ENCODE results near the gene MESP2.

Gene MESP2

GRCh38 chr15:89755701-89756100 lies 20.4 kb upstream of the MESP2 start:
- DNase-seq (ENCODE audit: low read depth): no peak

DNA sequence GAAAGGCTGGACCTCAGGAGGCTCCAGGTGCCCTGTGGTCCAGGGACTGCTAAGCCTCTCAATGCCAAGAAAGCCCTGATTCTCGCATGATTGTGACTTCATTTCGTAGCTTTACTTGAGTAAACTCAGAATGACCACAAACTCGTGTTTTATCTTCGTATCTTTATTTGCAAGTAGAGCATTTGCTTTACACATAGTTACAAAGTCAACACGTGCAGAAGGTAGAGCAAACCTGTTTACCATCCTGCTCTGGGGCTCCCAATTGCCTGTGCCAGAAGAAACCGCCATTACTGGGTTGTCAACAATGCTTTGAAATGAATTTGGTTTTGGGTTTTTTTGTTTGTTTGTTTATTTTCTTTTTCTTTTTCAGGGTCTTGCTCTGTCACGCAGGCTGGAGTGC lies 19.2 kb upstream of the MESP2 start:
- no peak for DNase-seq (ENCODE audit: low read depth)

- no peak for DNase-seq (ENCODE audit: low read depth)
These were observed 17.8 kb upstream of the MESP2 start for GRCh38 chr15:89758283-89758682.

GRCh38 chr15:89758981-89759380 lies 17.2 kb upstream of the MESP2 start:
- no peak for DNase-seq (ENCODE audit: low read depth)

GRCh38 chr15:89759835-89760234 lies 16.3 kb upstream of the MESP2 start:
- DNase-seq (ENCODE audit: low read depth): no peak

DNA sequence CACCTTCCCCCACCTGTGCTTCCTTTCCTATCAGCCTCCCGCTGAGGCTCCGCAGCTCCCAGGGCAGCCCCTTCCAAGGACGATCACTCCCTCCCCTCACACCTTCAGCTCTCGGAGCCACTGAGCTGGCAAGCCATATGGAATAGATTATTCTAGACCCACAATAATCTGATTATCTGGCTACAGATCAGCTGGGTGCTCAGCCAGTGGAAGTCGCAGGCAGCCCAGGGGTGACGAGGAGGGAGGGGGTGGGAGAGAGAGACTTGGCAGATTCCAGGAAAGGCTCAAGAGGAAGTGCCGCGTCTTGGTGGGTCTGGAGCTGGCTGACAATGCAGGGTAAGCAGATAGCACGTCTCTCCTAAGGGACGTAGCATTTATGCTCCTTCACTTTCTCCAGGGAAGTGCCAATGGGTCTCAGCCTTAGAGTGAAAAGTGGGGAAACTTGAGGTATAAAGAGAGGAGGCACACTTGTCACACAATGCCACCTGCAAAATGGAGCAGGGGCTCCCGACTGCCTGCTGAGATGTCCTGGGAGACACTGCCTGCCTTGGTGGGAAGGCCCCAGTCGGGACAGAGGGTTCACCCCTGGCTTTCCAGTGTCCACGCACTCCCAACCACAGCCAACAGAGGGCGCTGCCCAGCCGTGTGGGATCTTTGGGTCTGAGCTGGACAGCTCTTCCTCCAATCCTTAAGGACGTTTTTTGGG lies 15.7 kb upstream of the MESP2 start:
- peak; percentile 78 for DNase-seq (ENCODE audit: low read depth)

GRCh38 chr15:89761009-89761831 lies 14.9 kb upstream of the MESP2 start:
- no peak for DNase-seq (ENCODE audit: low read depth)

GRCh38 chr15:89761929-89762328 lies 14.2 kb upstream of the MESP2 start:
- no peak for DNase-seq (ENCODE audit: low read depth)

- DNase-seq (ENCODE audit: low read depth): no peak
These were observed 10.4 kb upstream of the MESP2 start for GRCh38 chr15:89765694-89766093.

DNA sequence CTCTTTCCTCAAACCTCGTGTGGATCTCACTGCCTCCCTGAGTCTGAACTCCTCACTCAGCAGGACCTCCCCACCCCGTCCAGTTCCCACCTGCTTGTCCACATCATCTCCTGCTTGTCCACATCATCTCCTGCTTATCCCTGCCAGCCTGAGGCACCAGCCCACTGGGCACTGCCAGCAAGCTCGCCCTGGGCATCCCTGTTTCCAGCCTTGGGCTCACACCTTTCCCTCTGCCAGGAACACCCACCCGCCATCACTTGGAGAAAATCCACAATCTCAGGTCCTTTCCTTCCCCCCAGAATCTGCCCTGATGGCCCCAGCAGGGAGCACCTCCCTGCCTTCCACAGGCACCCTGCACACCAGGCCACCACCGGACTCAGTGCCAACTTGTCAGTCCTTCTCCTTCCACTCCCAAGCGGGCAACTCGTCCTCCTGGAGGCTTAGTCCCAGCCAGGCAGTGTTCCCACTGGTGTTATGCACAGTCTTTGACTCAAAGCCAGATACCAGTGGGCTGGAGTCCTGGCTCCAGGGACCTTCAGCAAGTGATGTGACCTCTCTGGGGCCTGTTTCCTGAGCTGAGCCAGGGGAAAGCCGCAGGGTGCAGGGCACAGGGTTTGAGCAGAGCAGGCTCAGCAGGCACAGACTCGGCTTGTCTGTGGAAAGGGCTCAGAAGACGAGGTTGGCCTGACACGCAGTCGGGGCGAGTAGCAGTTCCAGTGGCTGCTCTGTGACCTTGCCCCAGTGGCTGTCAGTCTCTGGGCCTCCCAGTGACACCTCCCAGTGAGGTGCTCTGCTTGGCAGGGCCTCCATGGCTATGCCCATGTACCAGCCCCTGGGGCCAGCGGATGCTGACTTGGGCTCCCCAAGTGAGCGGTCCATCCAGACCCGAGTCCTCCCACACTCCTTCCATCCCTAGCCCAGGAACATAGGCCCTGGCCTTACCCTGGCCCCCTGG lies 9.5 kb upstream of the MESP2 start:
- DNase-seq (ENCODE audit: low read depth): no peak

DNA sequence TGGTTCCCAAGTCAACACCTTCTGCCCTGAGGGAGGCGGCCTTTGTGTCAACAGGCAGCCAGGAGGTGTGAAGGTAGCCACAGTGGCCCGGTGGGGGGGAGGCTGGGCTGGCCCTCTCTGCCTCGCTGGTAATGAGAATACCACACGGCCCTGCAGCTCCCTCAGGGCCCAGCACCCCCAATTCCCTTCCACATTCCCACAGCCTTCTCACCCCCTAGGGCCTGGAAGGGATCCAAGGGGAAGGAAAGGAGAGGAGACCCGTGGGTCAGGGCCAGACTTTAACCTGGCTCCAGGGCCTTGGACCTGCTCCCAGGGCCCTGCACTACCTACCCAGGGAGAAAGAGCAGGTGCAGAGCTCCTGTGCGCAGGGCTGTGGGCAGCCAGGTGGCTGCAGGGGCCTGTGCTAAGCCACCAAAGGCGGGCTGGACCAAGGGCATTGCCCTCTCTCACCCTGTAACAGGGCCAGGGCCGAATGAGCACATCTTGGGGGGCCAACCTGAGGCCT lies 8.7 kb upstream of the MESP2 start:
- DNase-seq (ENCODE audit: low read depth): no peak

GRCh38 chr15:89768071-89768500 lies 8.0 kb upstream of the MESP2 start:
- DNase-seq (ENCODE audit: low read depth): no peak

GRCh38 chr15:89769366-89769765 lies 6.8 kb upstream of the MESP2 start:
- no peak for DNase-seq (ENCODE audit: low read depth)

DNA sequence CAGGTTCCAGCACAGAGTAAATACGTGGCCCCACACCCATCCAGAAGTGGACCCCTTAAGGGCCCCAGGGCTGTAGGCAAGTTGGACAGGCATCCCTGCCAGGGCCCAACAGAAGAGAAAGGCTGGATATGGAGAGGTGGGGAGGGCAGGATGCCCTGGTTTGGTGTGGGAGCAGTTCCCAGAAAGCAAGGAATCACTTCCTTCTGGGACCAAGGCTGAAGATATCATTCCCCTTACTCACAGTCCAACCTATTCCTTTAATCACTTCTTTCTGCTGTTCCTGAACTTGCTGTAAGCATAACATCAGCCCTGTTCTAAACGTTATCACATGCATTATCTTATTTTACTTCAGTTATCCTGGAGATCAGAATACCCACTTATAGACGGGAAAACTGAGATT lies 6.1 kb upstream of the MESP2 start:
- peak; percentile 51 for DNase-seq (ENCODE audit: low read depth)

GRCh38 chr15:89772932-89773583 lies 3.1 kb upstream of the MESP2 start:
- DNase-seq (ENCODE audit: low read depth): peak; percentile 50

DNA sequence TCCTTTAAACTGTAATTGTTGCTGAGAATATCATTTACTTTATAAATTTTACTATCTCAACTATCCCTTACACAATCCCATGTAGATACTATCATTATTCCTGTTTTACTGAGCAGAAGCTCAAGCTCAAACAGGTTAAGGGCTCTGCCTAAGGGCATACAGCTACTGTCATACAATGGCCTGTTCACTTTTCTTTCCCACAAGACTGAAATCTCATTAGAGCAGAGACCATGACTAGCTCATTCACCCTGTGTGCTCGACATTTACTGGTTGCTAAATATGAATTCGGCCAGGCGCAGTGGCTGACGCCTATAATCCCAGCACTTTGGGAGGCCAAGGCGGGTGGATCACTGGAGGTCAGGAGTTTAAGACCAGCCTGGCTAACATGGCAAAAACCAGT lies 1.6 kb upstream of the MESP2 start:
- DNase-seq (ENCODE audit: low read depth): no peak

GRCh38 chr15:89775815-89776214 lies 317 bp upstream of the MESP2 start:
- DNase-seq (ENCODE audit: low read depth): no peak

- peak; percentile 29 for DNase-seq (ENCODE audit: low read depth)
These were observed 1.1 kb downstream of the MESP2 start for GRCh38 chr15:89777073-89777751.

GRCh38 chr15:89777782-89778380 lies 1.7 kb downstream of the MESP2 start:
- DNase-seq (ENCODE audit: low read depth): no peak

GRCh38 chr15:89778861-89779260 lies 2.7 kb downstream of the MESP2 start:
- DNase-seq (ENCODE audit: low read depth): no peak

DNA sequence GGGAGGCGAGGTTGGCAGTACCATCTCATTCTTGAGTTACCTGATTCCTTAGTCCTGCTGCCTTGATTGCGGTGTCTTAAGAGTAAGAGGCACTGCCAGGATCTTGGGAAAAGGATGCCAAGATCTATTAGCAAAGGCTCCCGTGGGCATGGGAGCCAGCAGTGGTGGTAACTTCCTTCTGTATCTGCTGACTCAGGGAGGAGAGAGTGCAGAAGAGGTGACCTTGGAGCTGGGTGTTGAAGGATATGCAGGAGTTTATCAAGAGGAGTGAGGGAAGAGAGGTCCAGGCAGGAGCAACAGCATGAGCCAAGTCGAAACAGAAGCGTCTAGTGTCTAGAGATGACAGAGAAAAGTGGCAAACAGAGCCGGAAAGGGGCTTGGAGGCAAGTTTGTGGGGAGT lies 4.5 kb downstream of the MESP2 start:
- DNase-seq (ENCODE audit: low read depth): no peak
